Left renal cortex interstitium (tissue), 4 donors: Measurements from ENCODE around the gene FCAR. TPM values are rescaled to one million over a fixed set of nuclear protein-coding genes. Genes with fewer than 3 reads are reported as not detected.
"Not testable (repeated sequence)": the region's sequence is repeated elsewhere in the genome, so short reads cannot be mapped to it uniquely, and the experiment has no call there.

Experiments used
- DNase-seq, 4 donors: peaks; one replicate each; pipeline ENCODE4 v3.0.0-alpha.2; 2013; ENCODE audit warnings: low read depth in 4 of 4, low spot score in 2 of 4, missing footprints in 1 of 4
- polyA plus RNA-seq, 4 donors: library from polyadenylated mRNA; unstranded; fragments of 120-200 nt; gene quantifications; one replicate each; pipeline ENCODE4 v1.2.1, GENCODE V29; 2013; ENCODE audit not compliant: insufficient read length in 4 of 4

Gene FCAR
- polyA plus RNA-seq, 4 donors, result 0.11 to 0.73 (median 0.38) TPM; not detected in 1

DNA sequence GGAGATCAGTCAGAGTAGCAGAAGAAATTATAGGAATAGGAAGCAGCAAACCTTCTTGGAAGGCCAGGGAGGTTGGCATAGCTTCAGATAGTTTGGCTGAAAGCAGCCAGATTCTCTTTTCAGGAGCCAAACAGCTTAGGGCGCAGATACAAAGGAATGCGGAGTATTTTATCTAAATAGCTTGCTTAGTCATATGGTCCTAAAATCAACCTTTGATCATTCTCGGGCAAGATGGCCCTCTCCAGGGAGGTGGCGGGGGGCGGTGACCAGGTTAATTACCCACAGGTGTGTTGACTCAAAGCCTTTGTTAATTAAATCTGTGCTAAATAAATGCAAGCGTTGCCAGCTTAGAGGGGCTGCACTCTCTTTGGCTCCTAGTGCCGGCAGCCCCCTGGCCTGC lies 19.4 kb downstream of the FCAR start:
- DNase-seq, result no peak

DNA sequence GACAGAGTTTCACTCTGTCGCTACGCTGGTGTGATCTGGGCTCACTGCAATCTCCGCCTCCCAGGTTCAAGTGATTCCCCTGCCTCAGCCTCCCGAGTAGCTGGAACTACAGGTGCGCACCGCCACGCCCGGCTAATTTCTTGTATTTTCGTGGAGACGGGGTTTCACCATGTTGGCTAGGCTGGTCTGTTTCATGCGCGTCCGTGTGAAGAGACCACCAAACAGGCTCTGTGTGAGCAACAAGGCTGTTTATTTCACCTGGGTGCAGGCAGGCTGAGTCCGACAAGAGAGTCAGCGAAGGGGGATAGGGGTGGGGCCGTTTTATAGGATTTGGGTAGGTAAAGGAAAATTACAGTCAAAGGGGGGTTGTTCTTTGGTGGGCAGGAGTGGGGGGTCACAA lies 20.1 kb downstream of the FCAR start:
- not testable (repeated sequence) for DNase-seq

GRCh38 chr19:54896036-54896435 lies 22.0 kb downstream of the FCAR start:
- DNase-seq, result no peak

- not testable (repeated sequence) for DNase-seq
Observed at GRCh38 chr19:54898685-54899084, 24.6 kb downstream of the FCAR start.

GRCh38 chr19:54899646-54900045 lies 25.6 kb downstream of the FCAR start:
- not testable (repeated sequence) for DNase-seq

- not testable (repeated sequence) for DNase-seq
Observed at GRCh38 chr19:54901153-54901552, 27.1 kb downstream of the FCAR start.

GRCh38 chr19:54902061-54902460 lies 28.0 kb downstream of the FCAR start:
- no peak for DNase-seq

DNA sequence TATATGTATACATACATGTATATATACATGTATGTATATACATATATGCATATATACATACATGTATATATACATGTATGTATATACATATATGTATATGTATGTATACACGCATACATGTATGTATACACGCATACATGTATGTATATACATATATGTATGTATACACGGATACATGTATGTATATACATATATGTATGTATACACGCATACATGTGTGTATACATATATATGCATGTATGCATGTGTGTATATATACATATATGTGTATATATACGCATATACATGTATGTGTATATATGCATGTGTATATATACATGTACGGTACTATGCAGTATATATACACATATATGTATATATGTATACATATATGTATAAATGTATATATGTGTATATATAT lies 29.3 kb downstream of the FCAR start:
- no peak for DNase-seq

DNA sequence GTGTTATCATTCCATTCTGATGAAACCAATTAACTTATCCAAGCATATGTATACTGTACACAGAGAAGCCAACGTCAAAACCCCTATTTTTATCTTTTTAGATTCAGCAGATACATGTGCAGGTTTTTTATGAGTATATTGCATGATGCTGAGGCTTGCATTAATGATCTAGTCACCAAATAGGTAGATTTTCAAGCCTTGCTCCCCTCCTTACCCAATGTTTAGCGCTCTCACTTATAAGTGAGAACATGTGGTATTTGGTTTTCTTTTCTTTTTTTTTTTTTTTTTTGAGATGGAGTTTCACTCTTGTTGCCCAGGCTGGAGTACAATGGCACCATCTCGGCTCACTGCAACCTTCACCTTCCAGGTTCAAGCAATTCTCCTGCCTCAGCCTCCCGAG lies 30.2 kb downstream of the FCAR start:
- not testable (repeated sequence) for DNase-seq

DNA sequence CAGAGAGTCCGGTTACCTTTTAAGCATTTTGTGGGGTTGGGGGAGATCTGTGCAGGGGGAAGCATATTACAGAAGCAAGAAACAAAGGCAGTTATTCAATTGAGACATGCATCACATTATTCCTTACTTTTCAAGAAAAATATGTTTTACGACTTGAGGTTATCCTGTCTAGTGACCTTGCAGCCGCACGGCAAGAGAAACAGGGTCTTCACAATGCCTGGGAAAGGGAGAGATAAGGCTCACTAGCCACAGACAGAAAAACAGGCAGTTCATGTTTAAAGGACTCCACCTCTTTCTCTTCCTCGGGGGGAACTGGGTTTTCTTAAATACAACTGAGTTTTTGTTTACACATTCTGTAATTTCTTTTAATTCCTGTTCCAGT lies 31.4 kb downstream of the FCAR start:
- no peak for DNase-seq

DNA sequence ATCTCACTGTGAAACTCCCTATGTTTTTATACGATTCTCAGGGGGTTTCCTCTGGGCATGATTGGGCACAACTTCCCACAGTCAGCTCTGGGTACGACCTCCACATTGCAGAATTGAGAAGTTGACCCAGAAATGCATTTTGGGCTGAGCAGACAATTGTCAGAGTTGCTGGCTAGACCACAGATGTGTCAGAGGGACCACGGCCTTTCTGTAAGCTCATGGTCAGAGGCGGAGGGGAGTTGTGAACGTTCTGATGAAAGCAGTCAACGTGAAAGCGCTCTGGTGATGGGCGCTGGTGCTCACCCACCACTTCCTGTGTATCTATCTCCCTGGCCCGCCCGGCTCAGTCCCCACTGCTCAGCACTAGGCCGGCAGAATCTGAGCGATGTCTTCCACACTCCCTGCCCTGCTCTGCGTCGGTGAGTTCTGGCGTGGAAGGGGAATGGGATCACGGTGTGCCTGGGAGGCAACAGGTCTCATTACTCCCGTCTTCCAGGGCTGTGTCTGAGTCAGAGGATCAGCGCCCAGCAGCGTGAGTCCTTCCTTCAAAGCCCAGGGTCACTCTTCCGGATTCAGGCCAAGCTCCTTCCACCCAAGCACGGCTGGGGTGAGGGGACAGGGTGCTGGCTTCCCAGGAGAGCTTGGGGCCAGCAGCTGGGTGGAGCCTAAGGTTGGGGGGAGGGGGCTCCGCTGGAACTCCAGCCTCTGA lies 31.9 kb downstream of the FCAR start, which contains the start of gene NCR1:
Gene NCR1 (plus strand): TSS at position 346 of the 709 bp plus-strand sequence. CDS start 40 bp downstream, at position 386.
- DNase-seq, result no peak

GRCh38 chr19:54906819-54907218 lies 32.8 kb downstream of the FCAR start:
- DNase-seq, result no peak

- DNase-seq, result not testable (repeated sequence)
Observed at GRCh38 chr19:54907899-54908298, 33.9 kb downstream of the FCAR start.

GRCh38 chr19:54916822-54917221 lies 42.8 kb downstream of the FCAR start:
- no peak for DNase-seq

DNA sequence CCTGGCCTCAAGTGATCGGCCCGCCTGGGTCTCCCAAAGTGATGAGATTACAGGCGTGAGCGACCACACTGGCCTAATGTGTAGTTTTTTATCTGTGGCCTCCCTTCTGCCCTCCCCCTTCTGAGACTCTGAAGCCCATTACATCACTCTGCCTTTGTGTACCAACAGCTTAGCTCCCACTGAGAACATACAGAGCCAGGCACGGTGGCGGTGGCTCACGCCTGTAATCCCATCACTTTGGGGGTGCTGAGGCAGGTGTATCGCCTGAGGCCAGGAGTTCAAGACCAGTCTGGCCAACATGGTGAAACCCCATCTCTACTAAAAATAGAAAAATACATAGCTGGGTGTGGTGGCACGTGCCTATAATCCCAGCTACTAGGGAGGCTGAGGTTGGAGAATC lies 44.5 kb downstream of the FCAR start:
- DNase-seq, result no peak

GRCh38 chr19:54919646-54920563 lies 45.9 kb downstream of the FCAR start:
- DNase-seq, result not testable (repeated sequence)

DNA sequence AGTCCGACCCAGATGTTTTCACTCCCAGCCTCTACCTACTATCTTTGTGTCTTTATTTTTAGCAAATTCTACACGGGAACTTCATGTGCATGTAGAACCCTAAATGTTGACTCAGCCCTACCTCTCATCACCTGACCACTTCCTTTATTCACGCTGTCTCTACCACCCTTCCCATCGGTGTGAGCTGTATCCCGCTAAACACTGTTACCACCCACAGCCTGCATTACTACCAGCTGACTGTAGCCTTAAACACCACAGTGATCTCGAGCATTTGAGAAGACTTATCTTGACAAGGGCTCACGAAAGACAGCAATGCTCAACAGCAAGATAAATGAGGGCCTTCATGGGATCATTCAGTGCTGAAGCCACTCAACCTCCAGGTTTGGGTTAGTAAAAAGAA lies 47.0 kb downstream of the FCAR start:
- DNase-seq, result no peak

DNA sequence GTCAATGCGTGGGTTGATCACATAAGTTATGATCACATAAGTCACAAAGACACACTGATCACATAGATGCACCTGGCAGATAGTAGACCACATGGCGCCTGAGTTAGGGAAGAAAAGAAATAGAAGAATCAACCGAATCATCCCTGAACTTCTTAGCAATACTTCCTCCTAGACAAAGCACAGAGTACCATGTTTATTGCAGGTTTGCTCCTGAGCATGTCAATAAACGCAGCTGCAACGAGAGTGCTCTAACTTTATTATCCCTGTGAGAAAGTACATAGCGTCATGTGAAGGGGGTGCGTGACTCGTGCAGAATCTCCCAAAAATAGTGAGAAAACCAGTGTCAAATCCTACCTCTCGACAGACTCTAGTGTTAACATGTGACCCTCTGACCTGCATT lies 49.2 kb downstream of the FCAR start:
- no peak for DNase-seq

GRCh38 chr19:54928299-54928698 lies 54.3 kb downstream of the FCAR start:
- no peak for DNase-seq

- DNase-seq, result no peak
Observed at GRCh38 chr19:54937926-54938325, 63.9 kb downstream of the FCAR start.

DNA sequence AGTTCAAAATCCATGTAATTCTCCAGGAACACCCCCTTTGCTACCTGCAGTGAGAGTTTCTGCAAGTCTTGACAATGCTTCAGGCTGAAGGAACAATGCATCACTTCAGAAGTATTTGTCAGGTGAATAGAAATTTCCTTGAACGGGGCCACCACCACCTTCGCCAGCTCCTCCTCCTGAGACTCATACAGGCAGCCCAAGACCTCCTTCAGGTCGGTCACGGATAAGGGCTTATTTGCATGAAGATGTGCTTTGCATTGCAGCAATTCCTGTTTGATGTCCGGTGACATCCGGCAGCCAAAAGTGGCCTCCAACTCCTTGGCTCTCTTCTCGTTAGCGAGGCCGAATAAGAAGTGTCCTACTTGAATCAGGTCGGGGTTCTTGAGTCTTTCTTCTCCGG lies 64.9 kb downstream of the FCAR start:
- DNase-seq, result no peak

DNA sequence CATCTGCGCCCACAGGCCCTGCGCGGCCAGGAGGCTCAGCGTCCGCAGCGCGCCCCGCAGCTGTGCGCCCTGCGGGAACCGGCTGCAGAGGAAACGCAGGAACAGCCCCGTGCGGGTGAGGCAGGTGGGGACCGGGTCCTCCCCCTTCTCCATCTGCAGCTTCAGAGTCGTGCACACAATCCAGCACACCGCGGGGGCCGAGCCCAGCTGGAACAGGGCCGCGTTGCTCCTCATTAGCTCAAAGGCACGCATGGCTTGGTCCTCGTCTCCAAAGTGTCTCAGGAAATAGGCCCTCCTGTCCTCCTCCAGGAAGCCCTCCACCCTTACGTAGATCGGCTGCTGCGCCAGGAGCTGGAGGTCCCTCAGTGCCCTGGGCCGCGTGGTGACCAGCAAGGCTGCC lies 65.5 kb downstream of the FCAR start:
- not testable (repeated sequence) for DNase-seq
